HCT116 (cell line): Measurements from ENCODE around the gene GNAI1. TPM values are rescaled to one million over a fixed set of nuclear protein-coding genes. Genes with fewer than 3 reads are reported as not detected.

ENCODE experiments used
- ATAC-seq: fragments of 200-7000 bp; cut with Tn5 transposase; 2 replicates; pipeline ENCODE4 v1.9.1; 2020; ENCODE audit warnings: mild to moderate bottlenecking, moderate library complexity
- BruUV-seq: library from RNA; stranded (reverse); fragments of 400-500 nt; replicated peaks from 2 replicates; lab custom pipeline; 2021; lab: Mats Ljungman, UMichigan
- CTCF ChIA-PET: fragments of 300-600 bp; sonication (Branson Sonifier 250); formaldehyde crosslinking; loops from one replicate; lab custom pipeline; 2021; ENCODE audit warnings: antibody characterized with exemption; lab: Charles Lee
- POLR2A ChIA-PET: fragments of 300-600, 350-600 bp; sonication (Branson Sonifier 250); formaldehyde crosslinking; loops from one replicate; lab custom pipeline; 2021; ENCODE audit warnings: antibody characterized with exemption; lab: Charles Lee
- RAD21 ChIA-PET, 2 experiments: fragments of 300-600 bp; sonication (Branson Sonifier 250); formaldehyde crosslinking; loops; one replicate each; lab custom pipeline; 2023; ENCODE audit warnings: low total read pairs in 2 of 2; ENCODE audit not compliant: uncharacterized antibody in 2 of 2, unreplicated experiment in 2 of 2, low non-redundant PET in 1 of 2; lab: Charles Lee
- DNase-seq: peaks from one replicate; pipeline ENCODE4 v3.0.0-alpha.2; 2010; ENCODE audit warnings: low read depth, low spot score
- H2AFZ ChIP-seq: fragments of 200-600 bp; shearing (Covaris generic), sonication (generic); 2 replicates; pipeline ENCODE4 v1.6.1; 2017; ENCODE audit warnings: low read depth, mixed run types, mixed read lengths, antibody characterized with exemption, low read length; ENCODE audit not compliant: poor library complexity, severe bottlenecking
- H3K27ac ChIP-seq: 2 replicates; pipeline ENCODE4 v1.5.1; 2012; ENCODE audit warnings: low read depth, low read length
- H3K27me3 ChIP-seq: fragments of 200-600 bp; sonication (generic); 2 replicates; pipeline ENCODE4 v1.6.1; 2016; ENCODE audit warnings: mixed run types, low read length, mixed read lengths; ENCODE audit not compliant: insufficient read depth
- H3K36me3 ChIP-seq, 2 experiments: fragments of 200-500 bp in 1 of 2; fragments of 200-600 bp in 1 of 2; sonication (Bioruptor generic) in 1 of 2; sonication (generic) in 1 of 2; 2 replicates each; pipeline versions ENCODE4 v1.5.1 to v1.6.1; 2014 to 2016; ENCODE audit warnings: low read length in 2 of 2, inconsistent platforms in 1 of 2, mixed read lengths in 1 of 2, mixed run types in 1 of 2; ENCODE audit not compliant: insufficient read depth in 2 of 2, control insufficient read depth in 1 of 2
- H3K4me1 ChIP-seq, 2 experiments: fragments of 200-600 bp in 1 of 2; sonication (generic) in 1 of 2; 2 replicates each; pipeline versions ENCODE4 v1.5.1 to v1.6.1; 2012 to 2017; ENCODE audit warnings: low read length in 2 of 2, inconsistent platforms in 1 of 2, mild to moderate bottlenecking in 1 of 2, mixed read lengths in 1 of 2, mixed run types in 1 of 2, moderate library complexity in 1 of 2; ENCODE audit not compliant: insufficient read depth in 2 of 2, control insufficient read depth in 1 of 2
- H3K4me2 ChIP-seq: fragments of 200-600 bp; sonication (generic); 2 replicates; pipeline ENCODE4 v1.6.1; 2017; ENCODE audit warnings: mixed run types, low read length, mixed read lengths
- H3K4me3 ChIP-seq, 2 experiments: fragments of 200-600 bp in 1 of 2; sonication (generic) in 1 of 2; replicated peaks in 1 of 2; 2 replicates each; pipeline ENCODE4 v1.5.1; 2011 to 2016; ENCODE audit warnings: low read length in 2 of 2, control low read depth in 1 of 2, low read depth in 1 of 2, mild to moderate bottlenecking in 1 of 2, mixed read lengths in 1 of 2, mixed run types in 1 of 2
- H3K79me2 ChIP-seq: fragments of 200-600 bp; sonication (generic); 2 replicates; pipeline ENCODE4 v1.6.1; 2017; ENCODE audit warnings: mild to moderate bottlenecking, mixed run types, low read length, moderate library complexity, mixed read lengths; ENCODE audit not compliant: insufficient read depth
- H3K9ac ChIP-seq: fragments of 200-600 bp; sonication (generic); 2 replicates; pipeline ENCODE4 v1.6.1; 2016; ENCODE audit warnings: low read length, mixed read lengths
- H3K9me2 ChIP-seq: fragments of 200-600 bp; sonication (generic), shearing (Covaris generic); 2 replicates; pipeline ENCODE4 v1.6.1; 2017; ENCODE audit warnings: mixed run types, mild to moderate bottlenecking, moderate library complexity; ENCODE audit not compliant: insufficient read depth
- H3K9me3 ChIP-seq, 2 experiments: fragments of 200-500 bp in 1 of 2; fragments of 200-600 bp in 1 of 2; sonication (Bioruptor generic) in 1 of 2; sonication (generic) in 1 of 2; 2 replicates each; pipeline ENCODE4 v1.6.1; 2014 to 2017; ENCODE audit warnings: low read length in 2 of 2, mixed read lengths in 2 of 2, inconsistent platforms in 1 of 2, low read depth in 1 of 2, mild to moderate bottlenecking in 1 of 2, mixed run types in 1 of 2, moderate library complexity in 1 of 2; ENCODE audit not compliant: control insufficient read depth in 1 of 2, insufficient read depth in 1 of 2
- H4K20me1 ChIP-seq: fragments of 200-600 bp; sonication (generic), shearing (Covaris generic); 2 replicates; pipeline ENCODE4 v1.6.1; 2017; ENCODE audit warnings: mixed run types, mild to moderate bottlenecking, moderate library complexity; ENCODE audit not compliant: insufficient read depth
- ATF3 ChIP-seq: IDR thresholded peaks from 2 replicates; pipeline ENCODE4 v1.6.1; 2012
- CEBPB ChIP-seq: IDR thresholded peaks from 2 replicates; pipeline ENCODE4 v1.6.1; 2012; ENCODE audit warnings: low read depth
- EGR1 ChIP-seq: IDR thresholded peaks from 2 replicates; pipeline ENCODE4 v1.6.1; 2012; ENCODE audit warnings: low read depth
- ELF1 ChIP-seq: IDR thresholded peaks from 2 replicates; pipeline ENCODE4 v1.6.1; 2012; ENCODE audit warnings: low read depth, borderline replicate concordance
- EZH2phosphoT487 ChIP-seq: fragments of 200-600 bp; IDR thresholded peaks from 2 replicates; pipeline ENCODE4 v1.6.1; 2018; ENCODE audit warnings: antibody characterized with exemption, borderline replicate concordance
- POLR2A ChIP-seq: IDR thresholded peaks from 2 replicates; pipeline ENCODE4 v1.7.0; 2011; ENCODE audit warnings: borderline replicate concordance; ENCODE audit not compliant: insufficient read depth, insufficient read length; ENCODE audit errors: extremely low read depth
- POLR2AphosphoS5 ChIP-seq: IDR thresholded peaks from 2 replicates; pipeline ENCODE4 v1.6.1; 2011; ENCODE audit warnings: mild to moderate bottlenecking, low read depth, low read length, moderate library complexity
- RAD21 ChIP-seq: IDR thresholded peaks from 2 replicates; pipeline ENCODE4 v1.6.1; 2012; ENCODE audit warnings: low read depth, mild to moderate bottlenecking
- SIN3A ChIP-seq: IDR thresholded peaks from 2 replicates; pipeline ENCODE4 v1.6.1; 2012; ENCODE audit warnings: low read depth
- YY1 ChIP-seq: IDR thresholded peaks from 2 replicates; pipeline ENCODE4 v1.6.1; 2011; ENCODE audit warnings: low read length, low read depth, moderate library complexity, mild to moderate bottlenecking; ENCODE audit not compliant: insufficient replicate concordance; ENCODE audit errors: extremely low read depth
- intact Hi-C: fragments of 100-400 bp; cut with micrococcal nuclease; formaldehyde crosslinking; loops from 2 replicates; pipeline ENCODE4 v1.10.0; 2022
- total RNA-seq: library from RNA; stranded (reverse); gene quantifications from one replicate; pipeline ENCODE4 v1.2.1, GENCODE V29; 2021; ENCODE audit not compliant: unreplicated experiment
- TF ChIP-seq, protein P1 (sequence below): IDR thresholded peaks from 2 replicates; pipeline ENCODE4 v1.6.1; 2012; ENCODE audit warnings: low read depth

The GNAI1 gene
- total RNA-seq, 1 experiment from 2014 or later: 148 TPM

DNA sequence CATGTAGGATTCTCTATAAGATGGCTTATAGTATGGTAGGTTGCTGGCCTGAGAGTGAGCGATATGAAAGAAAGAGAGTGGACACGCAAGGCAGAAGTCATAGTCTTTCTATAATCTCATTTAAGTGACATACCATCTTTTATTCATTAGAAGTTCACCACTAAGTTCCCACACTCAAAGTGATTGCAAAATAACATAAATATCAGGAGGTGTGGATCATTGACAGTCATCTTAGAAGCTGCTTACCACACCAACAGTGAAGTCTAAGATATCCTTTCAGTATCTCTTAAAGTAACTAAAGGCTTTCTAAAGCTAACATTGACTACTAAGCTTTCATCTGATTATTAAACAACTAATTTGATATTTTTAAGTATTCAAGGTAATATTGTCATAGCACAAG lies 36.9 kb upstream of the GNAI1 start:
- Histone ChIP-seq H3K27ac (no peak overlapping the region), H3K27me3 (no peaks in the 10 kb centered on the region), H3K79me2 (no peaks in the 10 kb centered on the region), H3K9ac (no peak overlapping the region), H2AFZ (no peak overlapping the region), H3K9me3 (no peaks in the 10 kb centered on the region; a peak in 1 of 4 replicates), H3K4me2 (no peak overlapping the region), H3K36me3 (no peaks in the 10 kb centered on the region), H3K4me1 (no peaks in the 10 kb centered on the region), H3K4me3 (no peak overlapping the region), H4K20me1 (no peaks in the 10 kb centered on the region), H3K9me2 (no peaks in the 10 kb centered on the region)
- no TSS peak for BruUV-seq
- no peak for TF ChIP-seq YY1
- no peak for TF ChIP-seq ELF1
- TF ChIP-seq ATF3: no peak
- no peak for TF ChIP-seq SIN3A
- no peak for TF ChIP-seq CEBPB
- no peak for TF ChIP-seq EGR1
- no peak for TF ChIP-seq POLR2AphosphoS5
- TF ChIP-seq POLR2A: no peak
- no peak for TF ChIP-seq RAD21
- TF ChIP-seq, protein P1, sequence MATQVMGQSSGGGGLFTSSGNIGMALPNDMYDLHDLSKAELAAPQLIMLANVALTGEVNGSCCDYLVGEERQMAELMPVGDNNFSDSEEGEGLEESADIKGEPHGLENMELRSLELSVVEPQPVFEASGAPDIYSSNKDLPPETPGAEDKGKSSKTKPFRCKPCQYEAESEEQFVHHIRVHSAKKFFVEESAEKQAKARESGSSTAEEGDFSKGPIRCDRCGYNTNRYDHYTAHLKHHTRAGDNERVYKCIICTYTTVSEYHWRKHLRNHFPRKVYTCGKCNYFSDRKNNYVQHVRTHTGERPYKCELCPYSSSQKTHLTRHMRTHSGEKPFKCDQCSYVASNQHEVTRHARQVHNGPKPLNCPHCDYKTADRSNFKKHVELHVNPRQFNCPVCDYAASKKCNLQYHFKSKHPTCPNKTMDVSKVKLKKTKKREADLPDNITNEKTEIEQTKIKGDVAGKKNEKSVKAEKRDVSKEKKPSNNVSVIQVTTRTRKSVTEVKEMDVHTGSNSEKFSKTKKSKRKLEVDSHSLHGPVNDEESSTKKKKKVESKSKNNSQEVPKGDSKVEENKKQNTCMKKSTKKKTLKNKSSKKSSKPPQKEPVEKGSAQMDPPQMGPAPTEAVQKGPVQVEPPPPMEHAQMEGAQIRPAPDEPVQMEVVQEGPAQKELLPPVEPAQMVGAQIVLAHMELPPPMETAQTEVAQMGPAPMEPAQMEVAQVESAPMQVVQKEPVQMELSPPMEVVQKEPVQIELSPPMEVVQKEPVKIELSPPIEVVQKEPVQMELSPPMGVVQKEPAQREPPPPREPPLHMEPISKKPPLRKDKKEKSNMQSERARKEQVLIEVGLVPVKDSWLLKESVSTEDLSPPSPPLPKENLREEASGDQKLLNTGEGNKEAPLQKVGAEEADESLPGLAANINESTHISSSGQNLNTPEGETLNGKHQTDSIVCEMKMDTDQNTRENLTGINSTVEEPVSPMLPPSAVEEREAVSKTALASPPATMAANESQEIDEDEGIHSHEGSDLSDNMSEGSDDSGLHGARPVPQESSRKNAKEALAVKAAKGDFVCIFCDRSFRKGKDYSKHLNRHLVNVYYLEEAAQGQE: no peak
- no peak for TF ChIP-seq EZH2phosphoT487
- CTCF ChIA-PET: interaction anchor here (1.8 kb wide), 2 partner anchors 10 to 36 kb away, joined by 4 to 6 read pairs; no protein-coding TSS in a partner anchor
- no peak for ATAC-seq
- no peak for DNase-seq
- intact Hi-C loops: loop anchor here (5.0 kb wide), 1 partner anchor 35 kb away; the partner anchor contains the start of gene GNAI1
- RAD21 ChIA-PET: no interaction called here
- POLR2A ChIA-PET: no interaction called here
